HG03520 (cell line): ENCODE results near the gene ZBTB8A.

Source experiments
- ATAC-seq: cut with Tn5 transposase; IDR thresholded peaks from one replicate; pipeline ENCODE4 v1.9.1; 2021; ENCODE audit warnings: mild to moderate bottlenecking, moderate library complexity; ENCODE audit not compliant: unreplicated experiment

Gene ZBTB8A

DNA sequence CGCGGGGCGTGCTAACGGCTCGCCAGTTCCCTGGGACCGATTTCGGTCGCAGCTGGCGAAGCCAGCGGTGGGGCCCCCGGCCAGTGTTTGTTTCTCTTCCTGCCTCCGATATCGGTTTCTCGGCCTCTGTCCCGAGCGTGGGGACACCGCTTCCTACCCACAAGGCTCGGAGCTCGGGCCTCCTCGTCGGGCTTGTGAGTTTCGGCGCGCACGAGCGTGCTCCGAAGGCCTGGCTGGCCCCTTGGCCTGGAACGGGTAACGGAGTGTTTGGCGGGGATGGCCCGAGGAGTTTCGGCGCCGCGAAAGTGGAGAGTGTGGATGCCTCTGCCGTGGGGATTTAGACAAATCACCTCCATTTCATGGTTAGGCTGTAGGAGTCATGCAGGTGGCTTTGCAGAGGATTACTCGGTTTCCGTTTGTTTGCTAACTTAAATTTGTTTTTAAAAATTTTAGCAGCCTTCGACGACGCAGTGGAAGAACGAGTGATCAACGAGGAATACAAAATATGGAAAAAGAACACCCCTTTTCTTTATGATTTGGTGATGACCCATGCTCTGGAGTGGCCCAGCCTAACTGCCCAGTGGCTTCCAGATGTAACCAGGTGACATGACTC lies 112.3 kb downstream of the ZBTB8A start:
- no peak for ATAC-seq

DNA sequence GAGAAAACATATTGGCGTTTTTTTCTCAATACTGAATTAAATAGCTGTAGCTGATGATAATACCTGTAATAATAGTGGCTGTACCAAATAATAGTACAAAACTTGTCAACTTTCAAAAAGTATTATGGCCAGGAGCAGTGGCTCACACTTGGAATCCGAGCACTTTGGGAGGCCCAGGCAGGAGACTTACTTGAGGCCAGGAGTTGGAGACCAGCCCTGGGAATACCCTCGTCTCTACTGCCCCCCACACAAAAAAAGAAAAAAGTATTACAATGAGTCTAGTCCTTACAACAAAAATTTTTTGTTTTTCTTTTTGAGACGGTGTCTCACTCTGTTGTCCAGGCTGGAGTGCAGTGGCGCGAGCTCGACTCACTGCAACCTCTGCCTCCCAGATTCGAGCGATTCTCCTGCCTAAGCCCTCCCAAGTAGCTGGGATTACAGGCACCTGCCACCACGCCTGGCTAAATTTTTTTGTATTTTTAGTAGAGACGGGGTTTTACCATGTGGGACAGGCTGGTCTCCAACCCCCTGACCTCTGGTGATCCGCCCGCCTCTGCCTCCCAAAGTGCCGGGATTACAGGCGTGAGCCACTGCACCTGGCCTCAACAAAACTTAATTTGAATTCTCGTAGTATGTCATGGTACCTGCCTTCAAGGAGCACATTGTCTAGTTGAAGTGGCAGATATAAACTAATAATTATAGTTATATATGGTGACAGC lies 113.2 kb downstream of the ZBTB8A start:
- no peak for ATAC-seq
